Pulmonary artery endothelial cell (primary cell): ENCODE results near the gene OIP5. TPM values are rescaled to one million over a fixed set of nuclear protein-coding genes. Genes with fewer than 3 reads are reported as not detected.
"Not testable (repeated sequence)": the region's sequence is repeated elsewhere in the genome, so short reads cannot be mapped to it uniquely, and the experiment has no call there.

Source experiments
- DNase-seq: peaks from one replicate; pipeline ENCODE4 v3.0.0-alpha.2; 2011; ENCODE audit warnings: low read depth, low spot score
- total RNA-seq: library from RNA; depleted of rRNA; stranded (reverse); fragments of >200 nt; gene quantifications from 2 replicates; pipeline ENCODE4 v1.2.3, GENCODE V29; 2014

OIP5 gene
- total RNA-seq: 7.3 and 13.2 TPM in 2 replicates

- peak; percentile 99 for DNase-seq
Measured at GRCh38 chr15:41332194-41333025, at the start of gene OIP5, which contains the start of gene NUSAP1. Gene OIP5, minus strand, starts transcription at chr15:41332591. Its CDS starts 30 bp downstream, at chr15:41332561. Gene NUSAP1, plus strand, starts transcription at chr15:41332881. Its CDS starts 77 bp downstream, at chr15:41332958.

- no peak for DNase-seq
Measured at GRCh38 chr15:41377978-41378377, 45.6 kb upstream of the OIP5 start.

GRCh38 chr15:41367418-41367817 lies 35.0 kb upstream of the OIP5 start:
- DNase-seq: no peak

- no peak for DNase-seq
Measured at GRCh38 chr15:41354371-41354770, 22.0 kb upstream of the OIP5 start.

GRCh38 chr15:41350057-41350717 lies 17.8 kb upstream of the OIP5 start:
- DNase-seq: no peak

- no peak for DNase-seq
Measured at GRCh38 chr15:41347236-41347635, 14.8 kb upstream of the OIP5 start.

GRCh38 chr15:41341519-41341918 lies 9.1 kb upstream of the OIP5 start:
- no peak for DNase-seq

GRCh38 chr15:41340189-41340695 lies 7.9 kb upstream of the OIP5 start:
- DNase-seq: no peak

GRCh38 chr15:41337631-41338522 lies 5.5 kb upstream of the OIP5 start:
- no peak for DNase-seq

- DNase-seq: no peak
Measured at GRCh38 chr15:41337047-41337446, 4.7 kb upstream of the OIP5 start.

- no peak for DNase-seq
Measured at GRCh38 chr15:41336549-41336948, 4.2 kb upstream of the OIP5 start.

GRCh38 chr15:41334293-41335120 lies 2.1 kb upstream of the OIP5 start:
- DNase-seq: no peak

GRCh38 chr15:41333026-41333562 lies 703 bp upstream of the OIP5 start:
- no peak for DNase-seq

GRCh38 chr15:41331833-41332193 lies 578 bp downstream of the OIP5 start:
- no peak for DNase-seq

GRCh38 chr15:41331281-41331680 lies 1.1 kb downstream of the OIP5 start:
- no peak for DNase-seq

- no peak for DNase-seq
Measured at GRCh38 chr15:41323611-41324010, 8.8 kb downstream of the OIP5 start.

GRCh38 chr15:41320805-41321330 lies 11.5 kb downstream of the OIP5 start:
- not testable (repeated sequence) for DNase-seq

- DNase-seq: no peak
Measured at GRCh38 chr15:41309226-41309905, 23.0 kb downstream of the OIP5 start.

GRCh38 chr15:41307679-41308078 lies 24.7 kb downstream of the OIP5 start:
- DNase-seq: no peak
